HG02759 (cell line): ENCODE measurements around the gene HAND2.

Experiments
- ATAC-seq: cut with Tn5 transposase; IDR thresholded peaks from one replicate; pipeline ENCODE4 v1.9.1; 2021; ENCODE audit warnings: mild to moderate bottlenecking, moderate library complexity; ENCODE audit not compliant: unreplicated experiment

HAND2 gene

DNA sequence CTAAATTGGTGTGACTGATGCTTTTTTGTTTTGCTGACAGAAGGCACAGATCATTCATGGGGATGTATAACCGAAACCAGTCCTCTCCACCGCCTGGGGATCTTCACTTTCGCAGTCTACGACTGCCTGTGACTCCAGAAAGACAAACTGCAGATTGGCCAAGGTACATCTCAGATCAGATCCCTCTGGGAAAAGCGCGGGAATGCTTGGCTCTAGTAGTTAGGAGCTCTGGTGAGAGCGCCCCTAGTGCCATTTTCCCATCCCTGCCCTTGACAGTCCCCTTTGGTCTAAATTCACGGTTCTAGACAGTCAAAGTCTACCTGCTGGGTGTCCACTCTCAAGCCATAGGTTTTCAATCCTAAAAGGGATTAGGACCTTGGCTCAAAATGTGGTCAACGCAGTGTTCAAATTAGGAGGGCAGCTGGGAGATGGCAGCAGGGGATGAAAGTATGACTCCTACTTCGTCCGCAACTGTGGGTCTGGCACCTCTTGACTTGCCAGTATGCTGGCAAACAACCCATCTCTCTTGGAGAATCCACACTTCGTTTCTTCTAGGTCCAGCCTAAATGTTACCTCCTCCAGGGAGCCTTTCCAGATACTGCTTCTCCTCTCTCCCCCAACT lies 6.9 kb upstream of the HAND2 start:
- no peak for ATAC-seq

DNA sequence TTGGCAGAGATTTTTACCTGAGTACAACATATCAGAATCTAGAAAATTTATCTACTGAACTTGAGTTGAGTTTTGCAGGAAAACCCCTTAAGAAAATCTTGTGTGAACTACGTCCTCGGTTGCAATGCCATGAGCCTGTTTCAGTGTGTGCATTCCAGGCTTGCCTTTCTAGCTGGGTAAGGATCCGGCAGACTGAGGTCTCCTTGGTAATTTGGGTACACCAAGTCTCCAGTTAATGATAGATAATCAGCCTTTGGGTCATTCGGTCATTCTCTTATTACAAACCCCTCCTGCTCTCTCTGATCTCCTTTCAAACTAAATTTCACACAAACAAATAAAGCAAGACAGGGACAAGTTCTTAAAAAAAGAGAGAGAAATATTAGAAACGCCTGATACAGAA lies 5.9 kb upstream of the HAND2 start:
- no peak for ATAC-seq

DNA sequence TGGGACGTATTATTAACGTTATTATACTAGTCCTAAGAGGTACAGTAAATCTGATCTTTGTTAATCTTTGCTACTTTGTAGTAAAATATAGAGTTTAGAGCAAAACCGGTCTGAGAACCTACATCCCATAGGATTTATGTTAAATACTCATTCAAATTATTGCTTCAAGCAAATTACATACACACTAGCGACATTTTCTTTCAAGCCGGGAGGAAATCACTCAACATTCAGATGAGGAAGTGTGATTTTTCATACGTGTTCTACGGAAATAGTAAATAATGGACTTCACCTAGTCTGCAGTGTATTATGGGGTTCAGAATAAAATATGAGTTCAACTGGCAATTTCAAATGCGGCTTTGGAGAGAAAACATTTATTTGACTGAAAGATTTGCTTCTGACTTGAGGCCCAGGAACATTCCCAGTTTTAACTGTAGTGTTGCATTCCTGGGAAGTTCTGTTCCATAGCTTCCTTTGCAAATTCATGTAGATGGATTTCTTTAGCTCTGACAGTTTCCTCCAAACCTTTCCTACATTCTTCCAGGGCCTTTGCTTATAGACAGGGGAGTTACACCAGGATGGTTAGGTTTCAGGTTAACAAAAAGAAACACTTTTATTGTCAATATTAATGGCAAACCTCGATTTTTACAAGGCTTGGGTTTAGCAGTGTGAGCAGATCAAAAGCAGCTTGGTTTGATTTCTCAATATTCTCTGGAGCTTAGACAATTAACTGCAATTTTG lies 5.3 kb upstream of the HAND2 start:
- no peak for ATAC-seq

DNA sequence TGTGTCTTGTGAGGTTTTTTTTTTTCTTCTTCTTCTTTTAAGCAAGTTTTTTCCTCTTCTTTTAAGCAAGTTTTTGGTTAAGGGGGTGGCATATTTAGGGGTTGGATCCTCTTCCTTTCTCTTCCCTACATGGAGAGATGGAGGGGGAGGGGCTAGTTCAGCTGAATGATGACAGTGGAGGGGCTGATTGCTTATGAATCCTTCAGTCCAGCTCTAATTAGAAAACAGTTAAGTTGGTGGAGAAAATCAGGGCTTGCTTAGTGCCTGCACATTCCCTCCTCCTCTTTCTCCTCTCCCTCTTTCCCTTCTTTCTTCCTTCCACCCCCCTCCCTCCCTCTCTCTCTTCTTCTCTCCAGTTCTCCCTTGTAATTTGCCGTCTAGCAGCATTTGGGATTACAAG lies 4.4 kb upstream of the HAND2 start:
- no peak for ATAC-seq

DNA sequence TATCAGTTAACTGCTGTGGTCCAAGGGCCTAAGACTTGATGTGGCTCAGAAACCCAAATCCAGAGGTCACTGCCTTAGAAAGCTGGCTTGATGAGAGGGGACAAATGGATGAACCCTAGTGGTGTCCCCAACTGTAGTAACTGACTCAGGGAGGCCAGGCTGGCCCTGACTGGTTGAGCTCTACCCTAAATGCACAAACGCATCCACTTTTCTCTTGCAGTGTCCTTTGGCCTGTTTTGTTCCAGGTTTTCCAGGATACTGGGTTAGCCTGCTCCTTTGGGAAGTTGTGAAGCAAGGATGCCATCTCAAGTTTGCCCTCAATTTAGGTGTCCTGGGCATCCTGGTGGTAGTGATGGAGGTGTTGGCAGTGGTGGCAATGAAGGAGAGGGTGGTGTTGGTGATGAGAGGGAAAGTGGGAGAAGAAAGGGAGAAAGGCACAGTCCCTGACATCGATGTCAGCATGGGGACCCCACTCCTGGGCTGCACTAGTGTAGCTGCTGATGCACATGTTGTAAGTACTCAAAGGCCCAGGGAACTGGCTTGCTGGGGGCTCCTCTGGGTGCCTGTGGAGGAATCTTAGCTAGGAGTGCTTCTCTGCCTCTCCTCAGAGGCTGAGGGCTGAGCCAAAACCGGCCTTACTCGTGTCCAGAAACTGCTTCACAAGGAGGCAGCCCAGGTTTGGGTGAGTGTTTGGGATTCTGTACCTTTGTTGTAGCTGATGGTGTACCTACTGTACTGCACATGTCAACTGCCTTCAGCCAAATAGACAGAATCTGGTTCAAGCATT lies 2.9 kb upstream of the HAND2 start:
- ATAC-seq = no peak

DNA sequence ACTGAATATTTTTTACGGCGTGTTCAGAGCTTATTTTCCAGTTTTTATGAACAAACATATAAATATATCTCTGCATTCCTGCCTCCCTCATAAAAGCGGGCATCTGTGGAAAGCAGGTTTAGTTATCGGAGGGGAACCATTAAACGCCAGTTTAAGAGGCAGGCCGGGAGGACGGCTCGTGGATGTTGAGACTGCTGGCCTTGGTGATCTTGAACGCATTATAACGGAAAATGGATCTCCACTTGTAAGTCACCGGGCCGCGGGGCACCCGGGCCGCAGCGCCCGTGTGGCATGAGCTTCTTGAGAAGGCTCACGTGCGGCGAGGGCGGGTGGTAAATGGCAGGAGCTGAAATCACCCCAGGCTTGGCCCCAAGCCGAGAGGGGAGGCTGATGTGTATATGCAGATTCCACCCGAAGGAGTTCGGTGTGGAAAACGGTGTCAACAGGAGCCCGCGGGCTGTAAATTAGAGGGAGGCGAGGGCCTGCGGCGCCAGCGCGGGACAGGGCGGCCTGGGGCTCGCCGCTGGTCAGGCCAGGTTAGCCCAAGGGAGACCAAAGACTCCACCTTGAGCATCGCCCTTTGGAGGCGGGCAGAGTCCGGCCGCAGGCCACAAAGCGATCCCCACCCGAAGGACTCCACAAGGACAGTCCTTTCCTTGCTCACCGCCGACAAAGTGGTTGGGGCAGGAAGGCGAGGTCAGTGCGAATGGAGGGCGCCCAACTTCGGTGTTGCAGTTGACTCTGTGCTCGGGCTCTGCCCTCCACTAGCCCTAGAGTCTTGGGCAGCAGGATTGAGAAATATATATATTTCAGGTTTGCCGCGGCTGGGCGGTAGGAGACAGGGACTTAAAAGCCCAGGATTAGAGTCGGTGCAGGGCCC lies 1.3 kb upstream of the HAND2 start:
- ATAC-seq = no peak

DNA sequence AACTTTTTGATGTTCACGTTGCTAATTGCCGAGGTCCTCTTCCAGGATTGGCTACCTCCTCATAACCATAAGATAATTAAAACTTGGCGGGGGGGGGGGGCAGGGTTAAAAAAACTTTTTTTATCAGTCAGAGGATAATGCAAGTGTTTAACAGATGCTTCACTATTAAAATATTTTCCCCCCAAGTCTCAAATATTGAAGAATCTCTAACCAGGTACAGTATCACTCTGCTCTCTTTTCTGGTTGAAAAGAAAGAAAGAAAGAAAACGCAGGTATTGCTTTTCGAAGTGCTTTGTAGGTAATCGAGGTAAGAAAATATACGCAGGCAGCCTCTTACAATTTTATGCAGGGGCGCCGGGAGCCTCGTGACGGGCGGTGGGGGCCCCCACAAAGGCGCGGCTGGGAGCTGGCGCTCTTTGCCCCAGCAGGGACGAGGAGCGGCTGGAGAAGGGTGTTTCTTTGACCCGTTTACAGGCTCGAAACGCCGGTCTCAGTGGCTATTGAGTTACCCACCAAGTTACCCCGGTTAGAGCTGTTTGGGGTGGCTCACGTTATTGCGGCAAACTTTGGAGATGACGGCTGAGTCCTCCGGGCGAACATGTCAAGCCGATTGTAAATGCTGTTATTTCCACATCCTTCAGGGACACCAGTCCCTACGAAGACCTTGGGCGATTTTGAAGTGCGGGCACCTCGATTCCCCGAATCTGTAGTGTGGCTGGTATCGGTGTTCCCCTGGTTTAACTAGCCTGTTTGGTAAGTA lies 477 bp upstream of the HAND2 start:
- no peak for ATAC-seq

DNA sequence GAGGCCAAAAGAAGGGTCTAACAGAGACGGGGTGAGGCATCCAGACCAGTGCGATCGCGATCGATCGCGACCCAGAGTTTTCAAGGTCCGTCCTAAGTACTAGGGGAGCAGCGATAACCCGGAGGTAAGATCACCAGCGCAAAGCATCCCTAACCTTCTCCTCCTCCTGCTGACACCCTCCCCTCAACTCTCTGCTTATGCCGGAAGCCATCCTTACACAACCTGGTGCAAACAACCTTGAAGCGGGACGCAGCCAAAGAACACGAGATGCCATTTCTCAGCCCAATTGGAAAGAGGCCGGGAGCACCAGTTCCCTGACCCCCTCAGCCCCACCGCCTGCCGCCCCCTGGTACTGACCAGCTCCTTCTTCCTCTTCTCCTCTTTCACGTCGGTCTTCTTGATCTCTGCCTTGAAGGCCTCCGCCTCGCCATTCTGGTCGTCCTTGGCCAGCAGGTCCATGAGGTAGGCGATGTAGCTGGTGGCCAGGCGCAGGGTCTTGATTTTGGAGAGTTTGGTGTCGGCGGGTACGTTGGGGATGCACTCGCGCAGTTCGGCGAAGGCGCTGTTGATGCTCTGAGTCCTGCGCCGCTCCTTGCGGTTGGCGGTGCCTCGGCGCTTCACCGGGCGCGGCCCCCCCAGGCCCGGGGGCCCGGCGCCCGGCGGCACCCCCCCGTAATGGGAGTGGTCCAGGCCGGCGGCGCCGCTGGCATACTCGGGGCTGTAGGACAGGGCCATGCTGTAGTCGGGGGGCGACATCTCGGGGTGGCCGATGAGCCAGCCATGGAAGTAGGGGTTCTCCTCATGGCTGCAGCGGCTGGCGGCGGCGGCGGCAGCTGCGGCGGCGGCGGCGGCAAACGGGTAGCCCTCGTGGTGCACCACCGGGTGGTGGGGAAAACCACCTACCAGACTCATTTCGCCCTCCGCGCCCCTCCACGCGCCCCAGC lies 1.4 kb downstream of the HAND2 start:
- ATAC-seq = no peak

DNA sequence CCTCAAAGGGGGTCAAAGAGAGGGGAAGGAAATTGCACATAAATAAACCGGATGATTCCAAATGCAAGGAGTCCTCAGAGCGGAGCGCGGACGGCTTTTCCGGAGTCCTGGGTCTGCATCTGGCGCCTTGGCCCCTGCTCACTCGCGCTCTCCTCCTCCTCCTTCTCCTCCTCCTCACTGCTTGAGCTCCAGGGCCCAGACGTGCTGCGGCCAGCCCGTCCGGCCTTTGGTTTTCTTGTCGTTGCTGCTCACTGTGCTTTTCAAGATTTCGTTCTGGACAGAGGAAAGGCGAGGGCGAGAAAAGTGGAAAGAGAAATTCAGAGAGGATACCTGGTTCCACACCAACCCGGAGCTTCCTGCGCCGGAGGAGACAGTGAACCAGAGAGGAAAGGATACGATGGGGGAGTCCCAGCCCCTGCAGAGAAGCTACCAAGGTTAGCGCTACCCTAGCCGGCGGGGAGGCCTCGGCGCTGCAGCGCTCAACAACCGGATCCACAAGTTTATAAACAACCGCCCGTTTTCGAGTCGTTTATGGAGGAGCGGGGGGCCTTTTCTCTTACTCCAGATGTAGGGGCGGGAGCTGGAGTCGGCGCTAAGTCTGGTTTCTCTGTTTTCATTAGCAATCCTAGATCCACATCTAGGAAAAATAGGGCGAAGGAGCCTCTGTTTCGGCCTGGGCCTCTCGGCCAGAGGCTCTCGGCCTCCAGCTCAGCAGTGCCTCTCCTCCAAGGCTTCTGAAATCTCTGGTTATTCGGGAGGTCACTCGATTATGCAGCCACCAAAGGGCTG lies 2.7 kb downstream of the HAND2 start:
- ATAC-seq = no peak

DNA sequence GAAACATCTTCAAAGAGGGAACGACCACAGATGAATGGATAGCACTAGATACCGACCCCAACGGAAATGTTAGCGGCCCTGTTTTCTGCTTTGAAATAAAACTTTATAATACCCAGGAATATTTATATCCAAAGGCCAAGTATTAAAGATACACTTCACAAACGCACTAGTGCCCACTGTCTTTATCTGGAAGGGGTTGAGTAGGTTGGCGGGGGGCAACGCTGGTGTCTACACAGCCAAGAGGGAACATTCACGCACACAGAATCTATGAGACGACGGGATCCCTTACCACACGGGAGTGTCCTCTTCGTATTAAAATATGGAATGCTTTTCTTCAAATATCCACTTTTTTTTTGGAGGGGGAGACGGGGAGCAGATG lies 3.3 kb downstream of the HAND2 start:
- no peak for ATAC-seq

DNA sequence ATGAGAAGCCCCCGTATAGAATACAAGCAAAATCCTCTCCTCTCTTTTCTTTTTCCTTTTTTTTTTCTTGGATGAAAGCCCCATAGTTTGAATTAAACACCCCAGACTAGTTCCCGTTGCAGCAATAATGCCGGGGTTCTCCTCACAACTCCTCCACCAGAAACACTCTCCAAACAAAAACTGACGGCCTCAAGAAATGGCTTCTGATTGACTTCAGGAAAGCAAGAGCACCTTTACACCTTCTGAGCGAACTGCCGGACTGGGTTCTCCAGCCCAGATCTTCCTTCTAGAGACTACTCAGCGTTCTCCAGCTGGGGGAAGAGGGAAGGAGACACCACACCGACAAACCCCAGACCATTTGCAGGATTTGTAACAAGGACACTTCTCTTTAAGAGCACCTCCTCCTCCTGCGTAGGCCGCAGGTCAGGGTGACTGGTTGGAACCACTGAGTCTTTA lies 4.0 kb downstream of the HAND2 start:
- no peak for ATAC-seq

DNA sequence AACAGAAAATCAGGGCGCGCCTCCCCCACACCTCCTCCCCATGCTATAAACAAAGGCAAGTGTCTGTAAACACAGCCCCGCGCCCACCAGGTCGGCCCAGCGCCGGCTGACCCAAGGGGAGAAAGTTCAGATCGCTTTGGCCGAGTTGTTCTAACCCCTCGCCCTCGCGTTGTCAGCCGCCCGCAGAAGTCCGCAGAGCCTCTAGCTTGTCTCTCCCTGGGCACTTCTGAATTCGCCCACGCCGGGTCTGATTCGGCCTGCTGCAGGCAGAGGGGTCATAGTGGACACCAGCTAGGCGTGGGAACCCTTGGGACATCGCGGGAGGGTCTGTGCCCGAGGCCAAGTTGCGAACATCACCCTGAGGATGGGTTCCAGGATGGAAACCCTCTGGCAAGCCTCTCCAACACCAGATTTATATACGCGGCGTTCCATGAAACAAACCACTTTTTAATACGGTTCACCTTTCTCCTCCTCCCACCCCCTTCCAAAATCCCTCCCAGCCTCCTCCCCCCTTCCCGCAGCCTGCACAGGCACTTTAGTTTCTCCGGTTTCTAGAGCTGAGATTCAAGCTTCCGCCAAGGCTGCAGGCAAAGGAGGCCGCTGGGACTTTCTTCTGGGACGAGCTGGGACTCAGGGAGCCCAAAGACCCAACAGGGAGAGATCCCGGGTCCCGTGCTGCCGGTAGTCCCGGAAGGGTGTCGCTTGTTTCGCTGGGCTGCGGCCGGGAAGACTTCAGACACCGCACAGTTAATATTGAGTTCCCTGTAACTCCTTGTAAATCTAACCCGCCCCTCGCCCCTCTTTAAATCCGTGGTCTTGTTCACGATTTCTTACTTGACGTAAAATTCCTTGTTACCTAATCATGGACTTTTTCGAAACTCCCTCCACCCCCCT lies 4.7 kb downstream of the HAND2 start:
- no peak for ATAC-seq

DNA sequence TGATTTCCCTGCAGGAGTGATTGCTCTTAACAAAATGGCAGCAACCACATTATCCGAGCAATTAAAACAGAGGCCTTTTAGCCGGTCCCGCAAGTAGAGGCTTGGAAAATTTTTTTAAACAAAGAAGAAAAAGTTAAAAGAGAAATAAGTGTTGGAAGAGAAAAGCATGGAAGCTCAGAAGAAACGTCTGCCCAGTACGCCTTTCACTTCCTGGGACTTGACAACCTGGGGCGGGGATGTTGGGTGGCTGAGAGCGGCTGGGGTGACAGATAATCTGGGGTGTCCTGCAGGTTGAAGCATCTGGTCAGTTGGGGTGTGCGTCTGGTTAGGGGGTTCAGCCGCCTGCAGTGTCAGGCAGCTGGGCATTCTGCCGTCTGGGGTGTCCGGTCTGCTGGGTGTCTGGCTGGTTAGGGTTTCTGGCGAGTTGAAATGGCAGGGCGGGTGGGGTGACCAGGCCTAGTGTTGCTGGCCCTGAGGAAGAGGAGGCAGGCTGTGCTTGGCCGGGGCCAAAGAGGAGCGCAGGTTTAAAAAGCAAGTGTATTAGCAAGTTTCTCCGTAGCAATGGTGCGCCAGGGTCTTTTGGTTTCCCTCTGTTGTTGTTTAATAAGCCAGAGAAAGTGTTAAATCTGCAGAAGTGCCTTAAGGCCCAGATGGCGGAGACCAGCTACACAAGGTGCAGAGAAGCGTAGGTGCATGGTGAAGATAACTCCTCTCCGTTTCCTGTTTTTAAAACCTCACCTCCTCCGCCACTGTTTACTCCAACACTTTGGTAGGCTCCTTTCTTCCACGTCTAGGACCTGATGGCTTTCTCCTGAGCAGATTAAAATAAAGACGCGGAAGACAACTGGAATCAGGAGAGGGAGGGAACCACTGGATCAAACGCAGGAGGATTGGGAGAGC lies 5.6 kb downstream of the HAND2 start:
- no peak for ATAC-seq

DNA sequence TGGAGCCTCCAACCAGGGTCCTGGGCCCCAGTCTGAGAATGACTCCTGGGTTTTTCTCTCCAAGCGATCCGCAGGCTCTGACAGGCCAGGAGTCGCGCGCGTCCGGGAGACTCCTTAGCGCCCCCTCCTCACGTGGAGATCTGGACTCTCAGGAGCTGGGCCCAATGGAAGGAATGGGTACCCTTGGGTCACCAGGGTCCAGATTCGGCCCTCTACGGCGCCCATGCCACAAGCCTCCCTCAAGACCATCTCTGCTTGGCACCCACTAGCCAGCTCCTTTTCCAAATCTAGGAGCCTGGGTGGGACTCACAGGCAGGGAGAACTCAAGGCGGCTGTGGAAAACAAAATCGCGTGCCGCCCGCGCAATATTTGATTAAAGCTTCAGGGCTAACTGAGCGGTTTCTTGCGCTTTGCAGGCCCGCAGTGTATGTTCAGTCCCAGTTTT lies 7.1 kb downstream of the HAND2 start:
- no peak for ATAC-seq

DNA sequence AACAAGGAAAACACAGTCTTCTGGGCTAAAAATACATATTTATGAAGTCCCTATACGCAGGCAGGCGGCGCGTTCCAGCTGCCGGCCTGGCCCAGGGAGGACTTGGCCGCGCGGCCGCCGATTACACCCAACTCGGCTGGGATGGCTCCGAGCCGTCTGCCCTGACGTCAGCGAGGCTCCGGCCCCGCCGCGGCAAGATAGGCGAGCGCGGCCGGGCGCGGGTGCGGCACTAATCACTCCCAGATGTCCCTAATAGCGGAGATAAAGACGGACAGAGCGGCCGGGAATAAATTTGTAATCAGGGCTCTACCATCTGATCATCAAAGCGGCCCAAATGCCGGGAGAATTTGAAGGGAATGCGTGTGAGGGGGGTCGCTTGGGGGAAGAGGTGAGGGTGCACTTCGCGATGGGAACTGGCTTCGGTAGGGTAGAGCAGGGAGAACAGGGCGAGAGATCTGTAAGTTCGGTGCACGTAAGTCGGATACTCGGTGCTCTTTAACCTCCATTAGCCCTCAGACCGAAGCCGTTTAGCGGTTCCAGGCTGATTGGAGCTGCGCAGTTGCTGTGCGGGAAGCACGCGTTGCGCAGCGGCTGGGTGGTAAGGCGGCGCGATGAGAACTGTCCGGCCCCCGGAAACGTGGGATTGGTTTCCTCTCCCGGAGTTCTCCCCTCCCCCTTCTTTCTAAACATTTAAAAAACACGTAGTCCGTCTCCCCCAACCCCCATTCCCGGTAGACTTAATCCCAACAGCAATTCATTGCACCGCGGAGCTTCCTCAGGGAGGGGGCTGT lies 7.7 kb downstream of the HAND2 start:
- ATAC-seq = no peak
